Aorta (tissue), 5 donors: ENCODE measurements around the gene ARHGAP31. TPM values are rescaled to one million over a fixed set of nuclear protein-coding genes. Genes with fewer than 3 reads are reported as not detected.
"Not testable (repeated sequence)": the region's sequence is repeated elsewhere in the genome, so short reads cannot be mapped to it uniquely, and the experiment has no call there.

ENCODE experiments used
- ATAC-seq: fragments of 200-7000 bp; cut with Tn5 transposase; one replicate; pipeline ENCODE4 v1.9.1; 2022; ENCODE audit warnings: moderate library complexity; ENCODE audit not compliant: low FRiP score
- DNase-seq, 2 donors: peaks; one replicate each; pipeline ENCODE4 v3.0.0-alpha.2; 2020
- H3K27ac ChIP-seq, 2 donors: one replicate each; pipeline ENCODE4 v1.5.1; 2013; ENCODE audit warnings: low read length in 2 of 2, mild to moderate bottlenecking in 2 of 2, moderate library complexity in 2 of 2, control low read depth in 1 of 2, inconsistent platforms in 1 of 2, low read depth in 1 of 2
- H3K27me3 ChIP-seq, 2 donors: one replicate each; pipeline ENCODE4 v1.6.1; 2013; ENCODE audit warnings: control low read depth in 1 of 2, low read length in 1 of 2, mild to moderate bottlenecking in 1 of 2, moderate library complexity in 1 of 2; ENCODE audit not compliant: insufficient read depth in 2 of 2, control insufficient read depth in 1 of 2
- H3K36me3 ChIP-seq, 2 donors: one replicate each; pipeline ENCODE4 v1.6.1; 2013; ENCODE audit warnings: control low read depth in 1 of 2, low read length in 1 of 2, mild to moderate bottlenecking in 1 of 2; ENCODE audit not compliant: insufficient read depth in 2 of 2, control insufficient read depth in 1 of 2
- H3K4me1 ChIP-seq, 2 donors: one replicate each; pipeline ENCODE4 v1.6.1; 2013; ENCODE audit warnings: low read length in 2 of 2, control low read depth in 1 of 2, mild to moderate bottlenecking in 1 of 2, moderate library complexity in 1 of 2; ENCODE audit not compliant: insufficient read depth in 2 of 2, control insufficient read depth in 1 of 2
- H3K4me3 ChIP-seq, 2 donors: one replicate each; pipeline ENCODE4 v1.5.1; 2013; ENCODE audit warnings: low read length in 2 of 2, control low read depth in 1 of 2, mild to moderate bottlenecking in 1 of 2
- H3K9me3 ChIP-seq: one replicate; pipeline ENCODE4 v1.6.1; 2013; ENCODE audit warnings: mild to moderate bottlenecking, low read length; ENCODE audit not compliant: control insufficient read depth
- WGBS, 2 donors: extraction: QIAGEN DNeasy Blood & Tissue Kit; methylation state at CpG; one replicate each; pipeline ENCODE4 v1.1.7; 2013; 5-methylcytosine and 5-hydroxymethylcytosine counted together
- intact Hi-C, 2 donors: fragments of 100-400 bp; cut with DNase I; formaldehyde crosslinking; loops; one replicate each; pipeline versions ENCODE4 v1.14.2 to v1.15.0; 2022
- polyA plus RNA-seq, 2 donors: library from polyadenylated mRNA; stranded (reverse); fragments of 200-250 nt; gene quantifications; one replicate each; pipeline ENCODE4 v1.2.3, GENCODE V29; 2013
- total RNA-seq, 2 donors: library from RNA; stranded (reverse); fragmentation: NEBNext Ultra II Directional; extraction: Animal tissue kit (Norgen Biotek cat#: 25700); gene quantifications; one replicate each; pipeline ENCODE4 v1.2.1, GENCODE V29; 2021
- donor health status: healthy with polysubstance abuse.
- donor health status: Bipolar disorder and iron deficiency.
- donor health status: DM: no; HTN: no; CAD: no.
- donor health status: DM: no; HTN: no; CAD: no.
- donor health status: DM: yes; HTN: yes; CAD: no.

The ARHGAP31 gene
- total and polyA plus RNA-seq, 4 donors: 1.5 to 65.0 (median 15.7) TPM

DNA sequence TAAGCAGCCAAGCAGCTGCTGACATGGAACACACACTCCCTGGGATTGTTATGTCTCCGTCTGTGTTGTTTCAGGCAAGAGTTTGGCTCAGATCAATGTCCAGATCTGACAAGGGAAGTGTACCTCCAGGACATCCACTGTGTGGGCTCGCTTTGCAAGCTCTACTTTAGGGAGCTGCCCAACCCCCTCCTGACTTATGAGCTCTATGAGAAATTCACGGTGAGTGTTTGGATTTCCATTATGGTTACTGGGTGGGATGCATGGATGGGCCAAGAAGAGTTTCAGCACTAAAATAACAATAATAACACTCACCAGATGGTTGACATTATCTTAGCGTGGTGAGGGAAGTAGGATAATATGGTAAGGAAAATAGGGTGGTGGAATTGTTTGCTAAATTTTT lies 74.1 kb downstream of the ARHGAP31 start:
- Histone ChIP-seq H3K9me3 (no peaks in the 10 kb centered on the region), H3K27me3 (no peaks in the 10 kb centered on the region), H3K27ac (no peak overlapping the region), H3K4me1 (no peaks in the 10 kb centered on the region), H3K36me3 (no peaks in the 10 kb centered on the region), H3K4me3 (no peak overlapping the region)
- intact Hi-C loops: no loop called here
- WGBS, 2 donors: 47% methylated on average over 4 of the region's 4 CpGs
- ATAC-seq: no peak
- DNase-seq: no peak

DNA sequence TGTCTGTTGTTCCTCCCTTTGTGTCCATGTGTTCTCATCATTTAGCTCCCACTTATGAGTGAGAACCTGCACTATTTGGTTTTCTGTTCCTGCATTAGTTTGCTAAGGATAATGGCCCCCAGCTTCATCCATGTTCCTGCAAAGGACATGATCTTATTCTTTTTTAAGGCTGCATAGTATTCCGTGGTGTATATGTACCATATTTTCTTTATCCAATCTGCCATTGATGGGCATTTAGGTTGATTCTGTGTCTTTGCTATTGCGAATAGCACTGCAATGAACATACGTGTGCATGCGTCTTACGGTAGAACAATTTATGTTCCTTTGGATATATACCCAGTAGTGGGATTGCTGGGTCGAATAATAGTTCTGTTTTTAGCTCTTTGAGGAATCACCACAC lies 77.6 kb downstream of the ARHGAP31 start:
- H3K4me1 ChIP-seq, intact Hi-C loops, H3K36me3 ChIP-seq, H3K27ac ChIP-seq, ATAC-seq, H3K9me3 ChIP-seq, DNase-seq, H3K4me3 ChIP-seq, H3K27me3 ChIP-seq: not testable (repeated sequence)
- 97 to 98% methylated on average over 6 of the region's 6 CpGs for WGBS, 2 donors

DNA sequence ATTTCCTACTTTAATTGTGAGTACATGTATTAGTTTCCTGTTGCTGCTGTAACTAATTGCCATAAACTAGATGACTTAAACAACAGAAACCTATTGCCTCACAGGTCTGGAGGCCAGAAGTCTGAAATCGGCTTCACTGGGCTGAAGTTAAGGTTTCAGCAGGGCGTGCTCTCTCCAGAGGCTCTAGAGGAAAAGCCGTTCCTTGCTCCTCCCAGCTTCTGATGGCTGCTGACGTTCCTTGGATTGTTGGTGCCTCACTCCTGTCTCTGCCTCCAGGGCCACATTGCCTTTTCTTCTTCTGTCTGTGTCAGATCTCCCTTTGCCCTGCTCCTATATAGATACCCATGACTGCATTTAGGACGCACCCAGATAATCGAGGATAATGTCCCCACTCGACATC lies 80.9 kb downstream of the ARHGAP31 start:
- Histone ChIP-seq H3K27ac (no peak overlapping the region), H3K4me3 (no peak overlapping the region), H3K27me3 (no peaks in the 10 kb centered on the region), H3K36me3 (no peaks in the 10 kb centered on the region), H3K4me1 (no peaks in the 10 kb centered on the region), H3K9me3 (no peaks in the 10 kb centered on the region)
- DNase-seq: no peak
- WGBS, 2 donors: 93% methylated on average over 7 of the region's 7 CpGs
- ATAC-seq: no peak
- intact Hi-C loops: no loop called here

DNA sequence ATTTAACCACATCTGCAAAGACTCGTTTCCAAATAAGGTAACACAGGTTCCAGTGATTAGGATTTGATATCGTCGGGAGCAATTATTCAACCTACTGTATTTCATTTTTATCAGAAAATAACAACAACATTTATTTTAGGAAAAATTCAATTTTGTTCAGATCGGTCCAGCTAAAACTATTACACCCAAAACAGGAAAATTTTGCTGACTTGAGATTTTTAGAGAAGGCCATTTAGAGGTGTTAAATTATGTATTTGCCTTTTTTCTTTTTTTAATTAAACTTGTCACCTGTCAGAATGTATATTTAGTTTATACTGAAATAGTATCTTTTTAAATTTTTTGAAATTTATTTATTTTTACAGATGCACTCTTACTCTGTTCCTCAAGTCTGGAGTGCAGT lies 81.3 kb downstream of the ARHGAP31 start:
- Histone ChIP-seq H3K27ac (no peak overlapping the region), H3K4me1 (no peaks in the 10 kb centered on the region), H3K36me3 (no peaks in the 10 kb centered on the region), H3K27me3 (no peaks in the 10 kb centered on the region), H3K4me3 (no peak overlapping the region), H3K9me3 (no peaks in the 10 kb centered on the region)
- 95 to 98% methylated on average over 4 of the region's 4 CpGs for WGBS, 2 donors
- DNase-seq (no peak), ATAC-seq (no peak)
- intact Hi-C loops: no loop called here

DNA sequence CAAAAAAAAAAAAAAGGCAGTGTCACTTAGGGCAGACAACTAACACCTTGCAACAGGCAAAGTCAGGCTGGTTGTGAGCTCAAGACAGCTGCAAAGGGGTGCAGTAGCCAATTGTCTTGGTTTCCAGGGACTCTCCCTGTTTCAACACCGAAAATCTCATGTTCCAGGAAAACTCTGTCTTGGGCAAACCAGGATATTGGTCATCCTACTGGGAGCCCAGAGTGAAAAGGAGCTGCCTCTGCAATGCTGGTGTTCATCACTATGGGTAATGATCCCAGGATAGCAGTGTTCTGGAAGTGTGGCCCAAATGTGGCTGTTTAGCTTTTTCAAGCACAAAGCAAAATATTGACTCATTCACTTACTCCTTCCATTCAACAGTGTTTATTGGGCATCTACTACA lies 82.6 kb downstream of the ARHGAP31 start:
- no peaks in the 10 kb centered on the region for H3K9me3 ChIP-seq
- intact Hi-C loops: no loop called here

DNA sequence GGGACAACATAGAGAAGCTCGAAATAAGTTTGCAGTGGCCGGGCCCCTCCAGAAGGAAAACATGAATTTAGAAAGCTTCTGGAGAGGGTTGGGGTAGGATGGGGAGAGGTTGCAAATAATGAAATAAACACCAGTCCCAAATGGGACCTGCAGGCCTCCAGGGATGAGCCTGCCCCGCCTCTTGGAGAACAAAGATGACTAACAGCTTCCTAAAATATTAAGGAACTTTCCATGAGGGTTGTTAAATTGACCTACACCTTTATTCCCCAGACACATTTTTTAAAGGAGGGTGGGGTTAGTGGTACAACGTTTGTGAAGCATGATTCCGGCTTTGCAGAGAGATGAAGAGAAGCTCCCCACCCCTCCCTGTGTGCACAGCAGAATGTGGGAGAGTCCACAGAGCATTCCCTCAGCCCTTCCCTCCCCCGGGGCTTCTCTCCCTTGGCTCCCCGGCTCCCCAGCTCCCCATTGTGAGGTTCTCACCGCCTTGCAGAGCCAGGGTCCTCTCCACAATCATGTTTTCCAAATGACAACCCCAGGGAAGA lies 84.1 kb downstream of the ARHGAP31 start:
- ATAC-seq: no peak
- DNase-seq: no peak
- intact Hi-C loops: no loop called here
- 82 to 84% methylated on average over 8 of the region's 8 CpGs for WGBS, 2 donors
- no peaks in the 10 kb centered on the region for H3K4me1 ChIP-seq
- H3K9me3 ChIP-seq: no peaks in the 10 kb centered on the region
- H3K36me3 ChIP-seq: peaks cover 0 to 4% of the 10 kb centered on the region in 2 donors
- H3K27me3 ChIP-seq: no peaks in the 10 kb centered on the region
- H3K4me3 ChIP-seq: no peak overlapping the region
- H3K27ac ChIP-seq: no peak overlapping the region

More for the DNA sequence above, 82.6 kb downstream of the ARHGAP31 start:
- 88 to 90% methylated on average over 1 of the region's 1 CpG for WGBS, 2 donors
- H3K36me3 ChIP-seq: no peaks in the 10 kb centered on the region
- H3K27me3 ChIP-seq: no peaks in the 10 kb centered on the region
- DNase-seq (no peak), ATAC-seq (no peak)
- no peak overlapping the region for H3K27ac ChIP-seq
- H3K4me3 ChIP-seq: no peak overlapping the region
- no peaks in the 10 kb centered on the region for H3K4me1 ChIP-seq

DNA sequence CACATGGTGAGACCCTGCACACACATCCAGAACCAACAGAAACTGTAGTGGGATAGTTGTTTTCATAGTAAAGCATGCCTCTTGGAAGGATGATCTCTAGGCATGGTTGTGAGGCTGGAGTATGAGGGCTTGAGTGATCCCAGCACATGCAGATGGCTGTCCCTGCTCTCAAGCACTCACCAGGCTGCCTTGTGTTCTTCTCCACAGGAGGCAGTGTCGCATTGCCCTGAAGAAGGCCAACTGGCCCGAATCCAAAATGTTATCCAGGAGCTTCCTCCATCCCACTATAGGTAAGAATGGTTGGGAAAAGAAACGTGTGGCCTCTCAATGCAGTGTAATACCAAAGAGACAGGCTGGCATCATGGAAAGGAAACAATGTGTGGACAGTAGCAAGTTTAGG lies 86.5 kb downstream of the ARHGAP31 start:
- peaks cover 0 to 4% of the 10 kb centered on the region in 2 donors for H3K36me3 ChIP-seq
- H3K9me3 ChIP-seq: no peaks in the 10 kb centered on the region
- ATAC-seq (no peak), DNase-seq (no peak)
- H3K27ac ChIP-seq: no peak overlapping the region
- H3K4me3 ChIP-seq: no peak overlapping the region
- H3K27me3 ChIP-seq: no peaks in the 10 kb centered on the region
- H3K4me1 ChIP-seq: no peaks in the 10 kb centered on the region
- 70 to 78% methylated on average over 3 of the region's 3 CpGs for WGBS, 2 donors
- intact Hi-C loops: loop anchor here in 1 of 2 donors (10.0 kb wide), 1 partner anchor 106 kb away; no protein-coding TSS in a partner anchor

DNA sequence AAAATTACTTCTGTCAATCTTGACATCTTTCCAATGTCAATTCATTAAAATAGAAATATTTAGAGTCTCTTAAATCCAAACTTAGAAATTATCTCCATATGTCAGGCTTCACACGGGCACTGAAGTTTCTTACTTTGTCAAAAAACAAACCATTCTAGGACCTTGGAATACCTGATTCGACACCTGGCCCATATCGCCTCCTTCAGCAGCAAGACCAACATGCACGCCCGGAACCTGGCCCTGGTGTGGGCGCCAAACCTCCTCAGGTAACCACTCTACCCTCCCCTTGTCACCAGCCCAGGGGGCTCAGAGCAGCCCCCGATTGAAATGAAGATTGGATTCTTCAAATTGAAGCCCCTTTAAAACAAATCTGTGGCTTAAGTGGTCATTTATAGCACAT lies 88.0 kb downstream of the ARHGAP31 start:
- WGBS, 2 donors: 87 to 88% methylated on average over 7 of the region's 7 CpGs

DNA sequence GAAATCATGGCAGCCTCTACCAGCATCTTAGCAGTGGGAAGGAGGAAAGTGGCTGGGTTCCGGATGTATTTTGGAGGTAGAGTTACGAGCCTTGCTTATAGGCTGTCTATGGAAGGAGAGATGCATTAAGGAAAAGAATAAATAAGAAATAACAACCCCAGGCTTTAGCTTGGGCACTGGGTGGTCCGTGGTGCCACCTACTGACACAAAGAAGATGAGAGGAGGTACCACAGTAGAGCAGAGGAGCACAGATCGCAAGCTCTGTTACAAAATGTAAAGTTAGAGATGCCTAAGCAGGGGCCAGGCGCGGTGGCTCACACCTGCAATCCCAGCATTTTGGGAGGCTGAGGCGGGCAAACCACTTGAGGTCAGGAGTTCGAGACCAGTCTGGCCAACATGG lies 94.4 kb downstream of the ARHGAP31 start:
- H3K27ac ChIP-seq: no peak overlapping the region
- H3K27me3 ChIP-seq: no peaks in the 10 kb centered on the region
- no peaks in the 10 kb centered on the region for H3K4me1 ChIP-seq
- H3K4me3 ChIP-seq: no peak overlapping the region
- 81 to 88% methylated on average over 8 of the region's 8 CpGs for WGBS, 2 donors
- no peaks in the 10 kb centered on the region for H3K9me3 ChIP-seq
- intact Hi-C loops: loop anchor here in 1 of 2 donors (10.0 kb wide), 1 partner anchor 114 kb away; no protein-coding TSS in a partner anchor
- ATAC-seq (no peak), DNase-seq (no peak)
- H3K36me3 ChIP-seq: peaks cover 5 to 13% of the 10 kb centered on the region in 2 donors

More for the DNA sequence above, 88.0 kb downstream of the ARHGAP31 start:
- Histone ChIP-seq H3K4me1 (no peaks in the 10 kb centered on the region), H3K9me3 (no peaks in the 10 kb centered on the region), H3K27me3 (no peaks in the 10 kb centered on the region), H3K36me3 (peaks cover 0 to 4% of the 10 kb centered on the region in 2 donors), H3K27ac (no peak overlapping the region), H3K4me3 (no peak overlapping the region)
- intact Hi-C loops: loop anchor here in 1 of 2 donors (10.0 kb wide), 1 partner anchor 107 kb away; no protein-coding TSS in a partner anchor
- ATAC-seq (no peak), DNase-seq (no peak)
